Endothelial cell of umbilical vein (primary cell): Measurements from ENCODE around the gene ZNF25. TPM values are rescaled to one million over a fixed set of nuclear protein-coding genes. Genes with fewer than 3 reads are reported as not detected.

Experiments used
- BruUV-seq: library from RNA; stranded (reverse); fragments of 400-500 nt; replicated peaks from 2 replicates; lab custom pipeline; 2021; lab: Mats Ljungman, UMichigan
- CTCF ChIA-PET: fragments of 300-600, 350-600 bp; sonication (Branson Sonifier 250); formaldehyde crosslinking; loops from one replicate; lab custom pipeline; 2021; ENCODE audit warnings: antibody characterized with exemption, inconsistent platforms; lab: Charles Lee
- POLR2A ChIA-PET: fragments of 300-600, 350-600 bp; sonication (Branson Sonifier 250); formaldehyde crosslinking; loops from one replicate; lab custom pipeline; 2021; ENCODE audit warnings: antibody characterized with exemption, inconsistent platforms; lab: Charles Lee
- DNase-seq: peaks from one replicate; pipeline ENCODE4 v3.0.0-alpha.2; 2011; ENCODE audit warnings: low read depth, low spot score
- FAIRE-seq: peaks from 2 replicates; lab custom pipeline; 2011; peaks lifted over from hg19 to GRCh38; lab: Jason Lieb, UNC
- H2AFZ ChIP-seq: 2 replicates; pipeline ENCODE4 v1.6.0; 2012; ENCODE audit warnings: low read depth, low read length, control low read depth, inconsistent platforms
- H3K27ac ChIP-seq: 2 replicates; pipeline ENCODE4 v1.5.1; 2011; ENCODE audit warnings: low read depth, mild to moderate bottlenecking, control low read depth, low read length, moderate library complexity; ENCODE audit not compliant: insufficient read depth
- H3K27me3 ChIP-seq, 2 experiments: 2 replicates each; pipeline versions ENCODE4 v1.6.0 to v1.6.1; 2011; ENCODE audit warnings: low read length in 2 of 2, mixed read lengths in 1 of 2; ENCODE audit not compliant: control insufficient read depth in 2 of 2, insufficient read depth in 2 of 2
- H3K36me3 ChIP-seq, 2 experiments: 2 replicates in 1 of 2; 3 replicates in 1 of 2; pipeline ENCODE4 v1.5.1; 2011; ENCODE audit warnings: low read length in 2 of 2, mild to moderate bottlenecking in 1 of 2, moderate library complexity in 1 of 2; ENCODE audit not compliant: control insufficient read depth in 2 of 2, insufficient read depth in 2 of 2; ENCODE audit errors: extremely low read depth in 1 of 2
- H3K4me1 ChIP-seq: 3 replicates; pipeline ENCODE4 v1.5.1; 2011; ENCODE audit warnings: mild to moderate bottlenecking, low read length; ENCODE audit not compliant: control insufficient read depth, insufficient read depth; ENCODE audit errors: extremely low read depth
- H3K4me2 ChIP-seq: 2 replicates; pipeline ENCODE4 v1.6.1; 2011; ENCODE audit warnings: low read length, control low read depth, mixed read lengths; ENCODE audit not compliant: insufficient read depth
- H3K4me3 ChIP-seq, 3 experiments: fragments of 200-600 bp in 1 of 3; sonication (generic), shearing (Covaris generic) in 1 of 3; replicated peaks in 1 of 3; 2 replicates each; pipeline ENCODE4 v1.5.1; 2011 to 2016; ENCODE audit warnings: control low read depth in 3 of 3, low read length in 3 of 3, mild to moderate bottlenecking in 2 of 3, inconsistent platforms in 1 of 3, low read depth in 1 of 3, moderate library complexity in 1 of 3; ENCODE audit not compliant: insufficient read depth in 1 of 3
- H3K79me2 ChIP-seq: 2 replicates; pipeline ENCODE4 v1.6.0; 2012; ENCODE audit warnings: low read length, inconsistent platforms; ENCODE audit not compliant: control insufficient read depth, insufficient read depth
- H3K9ac ChIP-seq: replicated peaks from 2 replicates; pipeline ENCODE3; 2011; ENCODE audit warnings: low read length, control low read depth; ENCODE audit not compliant: insufficient read depth; ENCODE audit errors: extremely low read depth
- H3K9me1 ChIP-seq: replicated peaks from 3 replicates; pipeline ENCODE4 v1.6.0; 2011; ENCODE audit warnings: mild to moderate bottlenecking, low read length; ENCODE audit not compliant: control insufficient read depth, insufficient read depth; ENCODE audit errors: extremely low read depth
- H3K9me3 ChIP-seq: replicated peaks from 2 replicates; pipeline ENCODE4 v1.5.1; 2012; ENCODE audit warnings: low read length, inconsistent platforms; ENCODE audit not compliant: control insufficient read depth, insufficient read depth
- H4K20me1 ChIP-seq: replicated peaks from 2 replicates; pipeline ENCODE3; 2011; ENCODE audit warnings: mild to moderate bottlenecking, low read length; ENCODE audit not compliant: control insufficient read depth, insufficient read depth; ENCODE audit errors: extremely low read depth
- EZH2 ChIP-seq: IDR thresholded peaks from 2 replicates; pipeline ENCODE4 v1.6.1; 2012; ENCODE audit warnings: borderline replicate concordance, low read depth, mild to moderate bottlenecking, moderate library complexity, low read length, inconsistent platforms; ENCODE audit not compliant: severe bottlenecking
- FOS ChIP-seq: IDR thresholded peaks from 2 replicates; pipeline ENCODE4 v1.6.1; 2011; ENCODE audit warnings: mild to moderate bottlenecking, low read length, moderate library complexity, borderline replicate concordance; ENCODE audit not compliant: insufficient read depth
- GATA2 ChIP-seq: IDR thresholded peaks from 2 replicates; pipeline ENCODE4 v1.7.0; 2011; ENCODE audit warnings: low read depth, mild to moderate bottlenecking, moderate library complexity, mixed read lengths, low read length; ENCODE audit not compliant: insufficient read length, insufficient read depth
- JUN ChIP-seq: IDR thresholded peaks from 2 replicates; pipeline ENCODE4 v1.6.1; 2011; ENCODE audit warnings: borderline replicate concordance, low read depth; ENCODE audit not compliant: insufficient read length, insufficient read depth
- MYC ChIP-seq: IDR thresholded peaks from one replicate; pipeline ENCODE4 v1.6.1; 2011; ENCODE audit warnings: mild to moderate bottlenecking, low read depth, low read length
- POLR2A ChIP-seq: IDR thresholded peaks from 2 replicates; pipeline ENCODE4 v1.6.1; 2012; ENCODE audit warnings: low read depth, mild to moderate bottlenecking, control low read depth, low read length
- POLR2AphosphoS5 ChIP-seq: IDR thresholded peaks from 2 replicates; pipeline ENCODE4 v1.6.1; 2012; ENCODE audit warnings: low read depth, mild to moderate bottlenecking, control low read depth, low read length, moderate library complexity; ENCODE audit not compliant: insufficient read depth
- dilution Hi-C: fragments of 300-500 bp; cut with MboI; formaldehyde crosslinking; loops from one replicate; pipeline ENCODE4 v1.15.0; 2019; ENCODE audit warnings: low sequenced_read_pairs; ENCODE audit not compliant: extremely low pct_ligation_motif_present
- intact Hi-C: fragments of 100-400 bp; cut with micrococcal nuclease; formaldehyde crosslinking; loops from one replicate; pipeline ENCODE4 v1.10.0; 2022
- polyA plus RNA-seq, 4 experiments: library from polyadenylated mRNA; depleted of rRNA in 3 of 4; stranded (reverse) in 3 of 4; unstranded in 1 of 4; fragments of >200 nt; gene quantifications; 2 replicates each; pipeline versions ENCODE4 v1.2.1 to v1.2.3, GENCODE V29; 2011 to 2012; ENCODE audit warnings: missing spikeins in 1 of 4
- total RNA-seq: library from RNA; stranded (reverse); gene quantifications from 2 replicates; pipeline ENCODE4 v1.2.3, GENCODE V29; 2021
- TF ChIP-seq, protein P1 (sequence below), 2 donors: IDR thresholded peaks; 1 replicate in 1 of 2; 2 replicates in 1 of 2; pipeline ENCODE4 v1.5.1; 2011; ENCODE audit warnings: low read length in 2 of 2, mild to moderate bottlenecking in 2 of 2, moderate library complexity in 2 of 2, control low read depth in 1 of 2, inconsistent platforms in 1 of 2, low read depth in 1 of 2; ENCODE audit not compliant: insufficient read depth in 1 of 2; ENCODE audit errors: extremely low read depth in 1 of 2
- TF ChIP-seq, protein P2 (sequence below): IDR thresholded peaks from 2 replicates; pipeline ENCODE4 v1.6.1; 2011; ENCODE audit not compliant: insufficient read depth, insufficient read length

ZNF25 gene
- total and polyA plus RNA-seq, 2 donors (not counting 3 experiments of a cell fraction or from before 2014, with no cell fraction given), result 2.0 to 5.2 TPM

GRCh38 chr10:38003588-38003987, 27.1 kb upstream of the ZNF25 start:
- Histone ChIP-seq H4K20me1 (no peaks in the 10 kb centered on the region), H3K36me3 (no peaks in the 10 kb centered on the region), H3K4me3 (no peak overlapping the region), H3K27ac (no peak overlapping the region), H3K9me3 (no peaks in the 10 kb centered on the region), H3K9ac (no peak overlapping the region), H3K4me2 (no peak overlapping the region), H2AFZ (no peak overlapping the region), H3K27me3 (peaks cover 2 to 5% of the 10 kb centered on the region in 2 experiments), H3K79me2 (no peaks in the 10 kb centered on the region), H3K9me1 (no peaks in the 10 kb centered on the region), H3K4me1 (no peaks in the 10 kb centered on the region)
- FAIRE-seq, result no peak
- CTCF ChIA-PET, result interaction anchor here (1.2 kb wide), 1 partner anchor 27 kb away, joined by 3 read pairs; the partner anchor contains the start of gene ZNF25
- no peak for DNase-seq
- dilution Hi-C loops, result no loop called here
- POLR2A ChIA-PET, result no interaction called here
- no peak for TF ChIP-seq MYC
- TF ChIP-seq POLR2AphosphoS5, result no peak
- TF ChIP-seq, protein P1, sequence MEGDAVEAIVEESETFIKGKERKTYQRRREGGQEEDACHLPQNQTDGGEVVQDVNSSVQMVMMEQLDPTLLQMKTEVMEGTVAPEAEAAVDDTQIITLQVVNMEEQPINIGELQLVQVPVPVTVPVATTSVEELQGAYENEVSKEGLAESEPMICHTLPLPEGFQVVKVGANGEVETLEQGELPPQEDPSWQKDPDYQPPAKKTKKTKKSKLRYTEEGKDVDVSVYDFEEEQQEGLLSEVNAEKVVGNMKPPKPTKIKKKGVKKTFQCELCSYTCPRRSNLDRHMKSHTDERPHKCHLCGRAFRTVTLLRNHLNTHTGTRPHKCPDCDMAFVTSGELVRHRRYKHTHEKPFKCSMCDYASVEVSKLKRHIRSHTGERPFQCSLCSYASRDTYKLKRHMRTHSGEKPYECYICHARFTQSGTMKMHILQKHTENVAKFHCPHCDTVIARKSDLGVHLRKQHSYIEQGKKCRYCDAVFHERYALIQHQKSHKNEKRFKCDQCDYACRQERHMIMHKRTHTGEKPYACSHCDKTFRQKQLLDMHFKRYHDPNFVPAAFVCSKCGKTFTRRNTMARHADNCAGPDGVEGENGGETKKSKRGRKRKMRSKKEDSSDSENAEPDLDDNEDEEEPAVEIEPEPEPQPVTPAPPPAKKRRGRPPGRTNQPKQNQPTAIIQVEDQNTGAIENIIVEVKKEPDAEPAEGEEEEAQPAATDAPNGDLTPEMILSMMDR (IDR thresholded peaks at IDR 0.05; ENCODE audit: extremely low read depth in 1 of 2, insufficient read depth in 1 of 2, low read depth in 1 of 2, low read length in 2 of 2), result no peak
- TF ChIP-seq EZH2, result no peak
- no peak for TF ChIP-seq POLR2A
- TF ChIP-seq, protein P2, sequence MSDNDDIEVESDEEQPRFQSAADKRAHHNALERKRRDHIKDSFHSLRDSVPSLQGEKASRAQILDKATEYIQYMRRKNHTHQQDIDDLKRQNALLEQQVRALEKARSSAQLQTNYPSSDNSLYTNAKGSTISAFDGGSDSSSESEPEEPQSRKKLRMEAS, result no peak
- no peak for TF ChIP-seq FOS
- no peak for TF ChIP-seq GATA2
- no peak for TF ChIP-seq JUN
- intact Hi-C loops, result no loop called here
- BruUV-seq, result no TSS peak
